ENCODE results near the gene NABP2. TPM values are rescaled to one million over a fixed set of nuclear protein-coding genes. Genes with fewer than 3 reads are reported as not detected.

The NABP2 gene
- total RNA-seq, 1 experiment from 2014 or later: 67.5 TPM

GRCh38 chr12:56189918-56190694, 34.0 kb upstream of the NABP2 start:
- peak overlapping the region; percentile 81 for H3K27ac ChIP-seq (ENCODE audit: low read depth, low read length, poor library complexity, severe bottlenecking)
- intact Hi-C loops (cut with micrococcal nuclease; ENCODE audit: unreplicated experiment): loop anchor here (2.0 to 10.0 kb wide), 3 partner anchors 63 to 145 kb away; partner anchors contain the start of genes RPS26 and ZC3H10
- peak; percentile 95 for DNase-seq (ENCODE audit: low spot score)
- peaks cover 18% of the 10 kb centered on the region for H3K36me3 ChIP-seq (ENCODE audit: insufficient read depth, low read length, poor library complexity, severe bottlenecking)
- peaks cover 13% of the 10 kb centered on the region for H3K4me1 ChIP-seq (ENCODE audit: insufficient read depth, low read length, poor library complexity, severe bottlenecking)
- peak overlapping the region; percentile 83 for H3K4me3 ChIP-seq (ENCODE audit: low read depth, low read length, poor library complexity, severe bottlenecking)
- CTCF ChIA-PET: interaction anchor here (0.6 to 2.3 kb wide), 18 partner anchors 9 to 1896 kb away, joined by 3 to 17 read pairs (median 6); partner anchors contain the start of genes ESYT1, PA2G4, RNF41 and STAT2
- H3K9me3 ChIP-seq (ENCODE audit: low read depth, low read length, poor library complexity, severe bottlenecking): no peaks in the 10 kb centered on the region
- no peaks in the 10 kb centered on the region for H3K27me3 ChIP-seq (replicated peaks; ENCODE audit: insufficient read depth, low read depth, low read length, poor library complexity)
- BruUV-seq (replicated peaks): no TSS peak
- POLR2A ChIA-PET (ENCODE audit: low non-redundant PET): interaction anchor here (0.6 to 1.0 kb wide), 2 partner anchors 27 to 493 kb away, joined by 6 read pairs; no protein-coding TSS in a partner anchor
- TF ChIP-seq EZH2 (IDR thresholded peaks at IDR 0.05; ENCODE audit: borderline replicate concordance, low read depth, low read length, poor library complexity, severe bottlenecking): no peak
- TF ChIP-seq, protein P1, sequence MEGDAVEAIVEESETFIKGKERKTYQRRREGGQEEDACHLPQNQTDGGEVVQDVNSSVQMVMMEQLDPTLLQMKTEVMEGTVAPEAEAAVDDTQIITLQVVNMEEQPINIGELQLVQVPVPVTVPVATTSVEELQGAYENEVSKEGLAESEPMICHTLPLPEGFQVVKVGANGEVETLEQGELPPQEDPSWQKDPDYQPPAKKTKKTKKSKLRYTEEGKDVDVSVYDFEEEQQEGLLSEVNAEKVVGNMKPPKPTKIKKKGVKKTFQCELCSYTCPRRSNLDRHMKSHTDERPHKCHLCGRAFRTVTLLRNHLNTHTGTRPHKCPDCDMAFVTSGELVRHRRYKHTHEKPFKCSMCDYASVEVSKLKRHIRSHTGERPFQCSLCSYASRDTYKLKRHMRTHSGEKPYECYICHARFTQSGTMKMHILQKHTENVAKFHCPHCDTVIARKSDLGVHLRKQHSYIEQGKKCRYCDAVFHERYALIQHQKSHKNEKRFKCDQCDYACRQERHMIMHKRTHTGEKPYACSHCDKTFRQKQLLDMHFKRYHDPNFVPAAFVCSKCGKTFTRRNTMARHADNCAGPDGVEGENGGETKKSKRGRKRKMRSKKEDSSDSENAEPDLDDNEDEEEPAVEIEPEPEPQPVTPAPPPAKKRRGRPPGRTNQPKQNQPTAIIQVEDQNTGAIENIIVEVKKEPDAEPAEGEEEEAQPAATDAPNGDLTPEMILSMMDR (conservative IDR thresholded peaks at IDR 0.05; ENCODE audit: low read depth, low read length): no peak

DNA sequence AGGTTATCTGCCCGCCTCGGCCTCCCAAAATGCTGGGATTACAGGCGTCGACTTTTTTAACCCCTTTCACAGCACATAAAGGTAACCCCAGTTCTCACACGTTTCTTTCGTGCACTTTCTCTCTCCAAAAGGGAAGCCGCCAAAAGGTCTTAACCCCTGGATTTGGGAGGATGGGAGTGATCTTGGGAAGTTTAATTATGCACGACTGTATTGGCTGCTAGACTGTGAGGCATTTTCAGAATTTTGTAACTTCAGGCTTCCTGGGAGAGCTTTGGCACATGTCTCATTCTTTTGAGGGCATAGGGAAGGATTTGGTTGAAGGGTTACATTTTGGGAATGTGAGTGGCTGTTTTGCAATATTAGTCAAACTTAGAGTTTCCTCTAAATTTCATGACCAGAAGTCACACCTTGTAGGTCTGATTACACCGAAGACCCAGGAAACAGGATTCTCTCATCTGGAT, 33.4 kb upstream of the NABP2 start:
- peak; percentile 29 for DNase-seq (ENCODE audit: low spot score)
- H3K4me3 ChIP-seq (ENCODE audit: low read depth, low read length, poor library complexity, severe bottlenecking): peak overlapping the region; percentile 83
- intact Hi-C loops (cut with micrococcal nuclease; ENCODE audit: unreplicated experiment): no loop called here
- ChIA-PET POLR2A (ENCODE audit: low non-redundant PET) (no interaction called here), CTCF (interaction anchor here (0.7 to 2.1 kb wide), 3 partner anchors 16 to 288 kb away, joined by 6 to 17 read pairs (median 9); partner anchors contain the start of gene ZC3H10)
- no TSS peak for BruUV-seq (replicated peaks)
- H3K27me3 ChIP-seq (replicated peaks; ENCODE audit: insufficient read depth, low read depth, low read length, poor library complexity): no peaks in the 10 kb centered on the region
- no peak overlapping the region for H3K27ac ChIP-seq (ENCODE audit: low read depth, low read length, poor library complexity, severe bottlenecking)
- H3K9me3 ChIP-seq (ENCODE audit: low read depth, low read length, poor library complexity, severe bottlenecking): no peaks in the 10 kb centered on the region
- peaks cover 13% of the 10 kb centered on the region for H3K36me3 ChIP-seq (ENCODE audit: insufficient read depth, low read length, poor library complexity, severe bottlenecking)
- TF ChIP-seq, protein P1 (conservative IDR thresholded peaks at IDR 0.05; ENCODE audit: low read depth, low read length): no peak
- no peak for TF ChIP-seq EZH2 (IDR thresholded peaks at IDR 0.05; ENCODE audit: borderline replicate concordance, low read depth, low read length, poor library complexity, severe bottlenecking)
- peaks cover 13% of the 10 kb centered on the region for H3K4me1 ChIP-seq (ENCODE audit: insufficient read depth, low read length, poor library complexity, severe bottlenecking)

- BruUV-seq (replicated peaks): no TSS peak
- no peak for DNase-seq (ENCODE audit: low spot score)
- Histone ChIP-seq H3K27ac (ENCODE audit: low read depth, low read length, poor library complexity, severe bottlenecking) (no peak overlapping the region), H3K4me3 (ENCODE audit: low read depth, low read length, poor library complexity, severe bottlenecking) (no peak overlapping the region), H3K4me1 (ENCODE audit: insufficient read depth, low read length, poor library complexity, severe bottlenecking) (peaks cover 10% of the 10 kb centered on the region), H3K27me3 (replicated peaks; ENCODE audit: insufficient read depth, low read depth, low read length, poor library complexity) (no peaks in the 10 kb centered on the region), H3K36me3 (ENCODE audit: insufficient read depth, low read length, poor library complexity, severe bottlenecking) (no peaks in the 10 kb centered on the region), H3K9me3 (ENCODE audit: low read depth, low read length, poor library complexity, severe bottlenecking) (no peaks in the 10 kb centered on the region)
- intact Hi-C loops (cut with micrococcal nuclease; ENCODE audit: unreplicated experiment): no loop called here
- POLR2A ChIA-PET (ENCODE audit: low non-redundant PET): no interaction called here
- CTCF ChIA-PET: no interaction called here
- no peak for TF ChIP-seq EZH2 (IDR thresholded peaks at IDR 0.05; ENCODE audit: borderline replicate concordance, low read depth, low read length, poor library complexity, severe bottlenecking)
- TF ChIP-seq, protein P1 (conservative IDR thresholded peaks at IDR 0.05; ENCODE audit: low read depth, low read length): no peak
Observed at GRCh38 chr12:56192582-56192981, 31.6 kb upstream of the NABP2 start.

All from A673 (cell line).